ENCODE results near the gene SELENOT.

The SELENOT gene

GRCh38 chr3:150640256-150640655 lies 37.1 kb downstream of the SELENOT start:
- Histone ChIP-seq H3K4me2 (no peak overlapping the region), H3K9ac (no peak overlapping the region), H3K27me3 (ENCODE audit: insufficient read depth, low read depth) (no peaks in the 10 kb centered on the region), H3K27ac (no peak overlapping the region), H3K4me3 (IDR thresholded peaks at IDR 0.05; ENCODE audit: insufficient read depth, low read depth, low read length) (no peak overlapping the region), H2AFZ (ENCODE audit: low read depth) (no peak overlapping the region), H3K4me1 (ENCODE audit: low read depth, poor library complexity, severe bottlenecking) (peaks cover 7% of the 10 kb centered on the region), H4K20me1 (ENCODE audit: insufficient read depth) (no peaks in the 10 kb centered on the region), H3K36me3 (ENCODE audit: insufficient read depth) (no peaks in the 10 kb centered on the region), H3K79me2 (ENCODE audit: insufficient read depth, low read depth) (no peaks in the 10 kb centered on the region)
- no peak for TF ChIP-seq CTCF (conservative IDR thresholded peaks at IDR 0.05; ENCODE audit: low read depth, low read length)

- Histone ChIP-seq H3K4me2 (no peak overlapping the region), H3K4me3 (IDR thresholded peaks at IDR 0.05; ENCODE audit: insufficient read depth, low read depth, low read length) (no peak overlapping the region), H3K36me3 (ENCODE audit: insufficient read depth) (no peaks in the 10 kb centered on the region), H3K27ac (no peak overlapping the region), H4K20me1 (ENCODE audit: insufficient read depth) (no peaks in the 10 kb centered on the region), H2AFZ (ENCODE audit: low read depth) (no peak overlapping the region), H3K9ac (no peak overlapping the region), H3K79me2 (ENCODE audit: insufficient read depth, low read depth) (no peaks in the 10 kb centered on the region), H3K27me3 (ENCODE audit: insufficient read depth, low read depth) (no peaks in the 10 kb centered on the region), H3K4me1 (ENCODE audit: low read depth, poor library complexity, severe bottlenecking) (no peaks in the 10 kb centered on the region)
- TF ChIP-seq CTCF (conservative IDR thresholded peaks at IDR 0.05; ENCODE audit: low read depth, low read length), result no peak
Observed at GRCh38 chr3:150653110-150653561, 50.0 kb downstream of the SELENOT start.

- Histone ChIP-seq H3K4me2 (no peak overlapping the region), H2AFZ (ENCODE audit: low read depth) (no peak overlapping the region), H4K20me1 (ENCODE audit: insufficient read depth) (no peaks in the 10 kb centered on the region), H3K27me3 (ENCODE audit: insufficient read depth, low read depth) (no peaks in the 10 kb centered on the region), H3K36me3 (ENCODE audit: insufficient read depth) (no peaks in the 10 kb centered on the region), H3K4me3 (IDR thresholded peaks at IDR 0.05; ENCODE audit: insufficient read depth, low read depth, low read length) (no peak overlapping the region), H3K79me2 (ENCODE audit: insufficient read depth, low read depth) (no peaks in the 10 kb centered on the region), H3K4me1 (ENCODE audit: low read depth, poor library complexity, severe bottlenecking) (no peaks in the 10 kb centered on the region), H3K27ac (no peak overlapping the region), H3K9ac (no peak overlapping the region)
- TF ChIP-seq CTCF (conservative IDR thresholded peaks at IDR 0.05; ENCODE audit: low read depth, low read length), result no peak
Observed at GRCh38 chr3:150656316-150656715, 53.2 kb downstream of the SELENOT start.

- H3K79me2 ChIP-seq (ENCODE audit: insufficient read depth, low read depth), result no peaks in the 10 kb centered on the region
- H2AFZ ChIP-seq (ENCODE audit: low read depth), result no peak overlapping the region
- H3K27me3 ChIP-seq (ENCODE audit: insufficient read depth, low read depth), result no peaks in the 10 kb centered on the region
- no peak overlapping the region for H3K9ac ChIP-seq
- H3K4me1 ChIP-seq (ENCODE audit: low read depth, poor library complexity, severe bottlenecking), result no peaks in the 10 kb centered on the region
- no peak overlapping the region for H3K4me2 ChIP-seq
- no peaks in the 10 kb centered on the region for H3K36me3 ChIP-seq (ENCODE audit: insufficient read depth)
- no peaks in the 10 kb centered on the region for H4K20me1 ChIP-seq (ENCODE audit: insufficient read depth)
- no peak overlapping the region for H3K27ac ChIP-seq
- TF ChIP-seq CTCF (conservative IDR thresholded peaks at IDR 0.05; ENCODE audit: low read depth, low read length), result no peak
- H3K4me3 ChIP-seq (IDR thresholded peaks at IDR 0.05; ENCODE audit: insufficient read depth, low read depth, low read length), result no peak overlapping the region
Observed at GRCh38 chr3:150662410-150663200, 59.5 kb downstream of the SELENOT start.

Measured in KMS-11 (cell line).